Measurements from ENCODE around the gene RNF217. TPM values are rescaled to one million over a fixed set of nuclear protein-coding genes. Genes with fewer than 3 reads are reported as not detected.

The RNF217 gene
- total and polyA plus RNA-seq, 2 of the 13 experiments (the other 11 are each of a cell fraction or from before 2014, with no cell fraction given), result 2.2 to 2.4 TPM

DNA sequence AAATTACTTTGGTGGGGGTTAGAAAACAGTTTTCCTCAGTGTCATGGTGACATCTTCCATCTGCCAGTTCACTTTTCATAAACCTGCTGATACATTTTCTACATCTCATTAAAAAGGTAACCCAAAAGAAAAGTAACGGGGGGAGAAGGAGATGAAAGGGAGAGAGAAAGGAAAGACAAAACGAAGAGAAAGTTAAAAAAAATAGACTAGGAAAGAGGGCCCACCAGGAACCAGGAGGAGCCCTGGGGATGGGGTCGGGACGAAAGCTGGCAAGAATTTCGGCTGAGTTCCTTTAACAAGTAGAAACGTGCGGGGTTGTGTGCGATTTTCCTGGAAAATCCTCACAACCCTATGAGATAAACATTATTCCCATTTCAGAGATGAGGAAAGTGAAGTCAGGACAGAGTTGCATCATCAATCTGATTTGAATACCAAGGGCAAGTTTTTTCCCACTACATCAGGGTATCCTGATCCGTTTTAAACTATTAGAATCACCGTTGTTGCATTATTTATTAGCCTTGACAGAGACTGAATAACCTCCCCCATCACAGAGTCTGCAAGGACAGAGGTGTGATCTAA is 137.9 kb downstream of the RNF217 start (continued):
- TF ChIP-seq, protein P1, sequence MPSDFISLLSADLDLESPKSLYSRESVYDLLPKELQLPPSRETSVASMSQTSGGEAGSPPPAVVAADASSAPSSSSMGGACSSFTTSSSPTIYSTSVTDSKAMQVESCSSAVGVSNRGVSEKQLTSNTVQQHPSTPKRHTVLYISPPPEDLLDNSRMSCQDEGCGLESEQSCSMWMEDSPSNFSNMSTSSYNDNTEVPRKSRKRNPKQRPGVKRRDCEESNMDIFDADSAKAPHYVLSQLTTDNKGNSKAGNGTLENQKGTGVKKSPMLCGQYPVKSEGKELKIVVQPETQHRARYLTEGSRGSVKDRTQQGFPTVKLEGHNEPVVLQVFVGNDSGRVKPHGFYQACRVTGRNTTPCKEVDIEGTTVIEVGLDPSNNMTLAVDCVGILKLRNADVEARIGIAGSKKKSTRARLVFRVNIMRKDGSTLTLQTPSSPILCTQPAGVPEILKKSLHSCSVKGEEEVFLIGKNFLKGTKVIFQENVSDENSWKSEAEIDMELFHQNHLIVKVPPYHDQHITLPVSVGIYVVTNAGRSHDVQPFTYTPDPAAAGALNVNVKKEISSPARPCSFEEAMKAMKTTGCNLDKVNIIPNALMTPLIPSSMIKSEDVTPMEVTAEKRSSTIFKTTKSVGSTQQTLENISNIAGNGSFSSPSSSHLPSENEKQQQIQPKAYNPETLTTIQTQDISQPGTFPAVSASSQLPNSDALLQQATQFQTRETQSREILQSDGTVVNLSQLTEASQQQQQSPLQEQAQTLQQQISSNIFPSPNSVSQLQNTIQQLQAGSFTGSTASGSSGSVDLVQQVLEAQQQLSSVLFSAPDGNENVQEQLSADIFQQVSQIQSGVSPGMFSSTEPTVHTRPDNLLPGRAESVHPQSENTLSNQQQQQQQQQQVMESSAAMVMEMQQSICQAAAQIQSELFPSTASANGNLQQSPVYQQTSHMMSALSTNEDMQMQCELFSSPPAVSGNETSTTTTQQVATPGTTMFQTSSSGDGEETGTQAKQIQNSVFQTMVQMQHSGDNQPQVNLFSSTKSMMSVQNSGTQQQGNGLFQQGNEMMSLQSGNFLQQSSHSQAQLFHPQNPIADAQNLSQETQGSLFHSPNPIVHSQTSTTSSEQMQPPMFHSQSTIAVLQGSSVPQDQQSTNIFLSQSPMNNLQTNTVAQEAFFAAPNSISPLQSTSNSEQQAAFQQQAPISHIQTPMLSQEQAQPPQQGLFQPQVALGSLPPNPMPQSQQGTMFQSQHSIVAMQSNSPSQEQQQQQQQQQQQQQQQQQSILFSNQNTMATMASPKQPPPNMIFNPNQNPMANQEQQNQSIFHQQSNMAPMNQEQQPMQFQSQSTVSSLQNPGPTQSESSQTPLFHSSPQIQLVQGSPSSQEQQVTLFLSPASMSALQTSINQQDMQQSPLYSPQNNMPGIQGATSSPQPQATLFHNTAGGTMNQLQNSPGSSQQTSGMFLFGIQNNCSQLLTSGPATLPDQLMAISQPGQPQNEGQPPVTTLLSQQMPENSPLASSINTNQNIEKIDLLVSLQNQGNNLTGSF (CRISPR knock-in tag; IDR thresholded peaks at IDR 0.05), result no peak
- TF ChIP-seq RBM22 (optimal IDR thresholded peaks at IDR 0.05; ENCODE audit: low read length) (no peak), CEBPB (IDR thresholded peaks at IDR 0.05; ENCODE audit: borderline replicate concordance, low read depth, low read length) (0 out of 2 replicates have a peak, but pooled peaks have one; percentile 23), NFYC (CRISPR knock-in tag; IDR thresholded peaks at IDR 0.05) (no peak), RBFOX2 (IDR thresholded peaks at IDR 0.05; ENCODE audit: low read depth, low read length) (no peak)
- TF ChIP-seq, protein P2, sequence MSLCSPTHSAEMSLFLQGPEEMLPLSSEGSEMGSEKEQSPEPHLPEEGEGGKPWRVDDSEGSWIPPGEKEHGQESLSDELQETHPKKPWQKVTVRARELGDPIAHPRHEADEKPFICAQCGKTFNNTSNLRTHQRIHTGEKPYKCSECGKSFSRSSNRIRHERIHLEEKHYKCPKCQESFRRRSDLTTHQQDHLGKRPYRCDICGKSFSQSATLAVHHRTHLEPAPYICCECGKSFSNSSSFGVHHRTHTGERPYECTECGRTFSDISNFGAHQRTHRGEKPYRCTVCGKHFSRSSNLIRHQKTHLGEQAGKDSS (CRISPR knock-in tag; IDR thresholded peaks at IDR 0.05; ENCODE audit: borderline replicate concordance, low read depth), result no peak

DNA sequence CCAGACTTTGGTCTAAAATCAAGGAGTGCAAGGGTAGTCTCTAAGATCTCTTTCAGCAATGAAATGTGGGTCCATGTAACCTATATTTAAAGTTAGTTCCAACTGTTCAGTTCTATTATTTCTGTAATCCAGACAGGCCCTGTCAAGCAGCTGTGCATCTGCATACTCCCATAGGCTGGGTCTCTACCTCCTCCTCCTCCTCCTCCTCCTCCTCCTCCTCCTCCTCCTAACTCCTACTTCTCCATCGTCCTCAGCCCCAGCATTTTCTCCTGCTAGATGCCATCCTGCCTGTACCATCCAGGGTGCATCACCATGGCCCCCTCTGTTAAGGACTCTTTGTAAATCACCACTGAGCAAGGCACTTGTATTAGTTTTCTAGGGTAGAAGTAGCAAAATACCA is 138.9 kb downstream of the RNF217 start:
- Histone ChIP-seq H3K36me3 (replicated peaks in 1 of 2; ENCODE audit: control insufficient read depth in 1 of 2, insufficient read depth in 2 of 2, low read length in 2 of 2) (no peaks in the 10 kb centered on the region), H3K4me2 (ENCODE audit: low read depth, low read length) (no peak overlapping the region), H3K27ac (ENCODE audit: extremely low read length, insufficient read depth, low read length) (no peak overlapping the region), H3K9ac (ENCODE audit: insufficient read depth, low read depth, low read length) (no peak overlapping the region), H3K27me3 (ENCODE audit: control insufficient read depth in 1 of 2, insufficient read depth in 2 of 2, low read length in 2 of 2) (peaks cover 0 to 31% of the 10 kb centered on the region in 2 experiments; a peak in 4 of 5 replicates), H3K4me3 (replicated peaks in 1 of 3; ENCODE audit: insufficient read depth in 1 of 3, low read depth in 2 of 3, low read length in 3 of 3) (no peak overlapping the region), H3K9me3 (ENCODE audit: low read length) (no peaks in the 10 kb centered on the region), H3K79me2 (ENCODE audit: insufficient read depth, low read length) (no peaks in the 10 kb centered on the region), H4K20me1 (ENCODE audit: insufficient read depth, low read length) (no peaks in the 10 kb centered on the region), H2AFZ (ENCODE audit: low read length) (no peak overlapping the region), H3K4me1 (ENCODE audit: insufficient read depth, low read length) (no peaks in the 10 kb centered on the region)
- ChIA-PET POLR2A (no interaction called here), CTCF (ENCODE audit: low intra/inter-chr PET ratio, low total read pairs) (no interaction called here)
- FAIRE-seq, result no peak
- intact Hi-C loops (cut with micrococcal nuclease; ENCODE audit: unreplicated experiment) (no loop called here), in situ Hi-C loops (cut with HindIII; ENCODE audit: extremely low pct_ligation_motif_present, low pct_unique_long_range_greater_than_20kb) (no loop called here)
- no TSS peak for BruUV-seq (replicated peaks)
- WGBS (ENCODE audit: low lambda C conversion rate), result 2% methylated on average over 1 of the region's 1 CpG
- no peak for ATAC-seq
- no peak for DNase-seq (ENCODE audit: low spot score)
- TF ChIP-seq, protein P3, sequence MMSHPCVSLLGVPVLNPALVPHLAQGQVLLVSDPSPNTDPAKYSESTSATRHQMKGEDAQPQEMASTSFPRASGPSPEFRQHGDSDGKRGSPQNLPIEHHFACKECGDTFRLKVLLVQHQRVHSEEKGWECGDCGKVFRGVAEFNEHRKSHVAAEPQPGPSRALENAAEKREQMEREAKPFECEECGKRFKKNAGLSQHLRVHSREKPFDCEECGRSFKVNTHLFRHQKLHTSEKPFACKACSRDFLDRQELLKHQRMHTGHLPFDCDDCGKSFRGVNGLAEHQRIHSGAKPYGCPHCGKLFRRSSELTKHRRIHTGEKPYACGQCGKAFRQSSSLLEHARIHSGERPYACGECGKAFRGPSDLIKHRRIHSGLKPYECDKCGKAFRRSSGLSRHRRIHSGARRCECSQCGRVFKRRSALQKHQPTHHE (CRISPR knock-in tag; IDR thresholded peaks at IDR 0.05; ENCODE audit: borderline replicate concordance), result no peak
- TF ChIP-seq, protein P4, sequence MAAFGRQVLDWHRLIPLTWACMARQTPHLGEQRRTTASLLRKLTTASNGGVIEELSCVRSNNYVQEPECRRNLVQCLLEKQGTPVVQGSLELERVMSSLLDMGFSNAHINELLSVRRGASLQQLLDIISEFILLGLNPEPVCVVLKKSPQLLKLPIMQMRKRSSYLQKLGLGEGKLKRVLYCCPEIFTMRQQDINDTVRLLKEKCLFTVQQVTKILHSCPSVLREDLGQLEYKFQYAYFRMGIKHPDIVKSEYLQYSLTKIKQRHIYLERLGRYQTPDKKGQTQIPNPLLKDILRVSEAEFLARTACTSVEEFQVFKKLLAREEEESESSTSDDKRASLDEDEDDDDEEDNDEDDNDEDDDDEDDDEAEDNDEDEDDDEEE (CRISPR knock-in tag; IDR thresholded peaks at IDR 0.05), result no peak
- TF ChIP-seq RFXANK (CRISPR knock-in tag; IDR thresholded peaks at IDR 0.05) (no peak), ZNF598 (CRISPR knock-in tag; IDR thresholded peaks at IDR 0.05; ENCODE audit: borderline replicate concordance) (no peak)
- TF ChIP-seq, protein P5, sequence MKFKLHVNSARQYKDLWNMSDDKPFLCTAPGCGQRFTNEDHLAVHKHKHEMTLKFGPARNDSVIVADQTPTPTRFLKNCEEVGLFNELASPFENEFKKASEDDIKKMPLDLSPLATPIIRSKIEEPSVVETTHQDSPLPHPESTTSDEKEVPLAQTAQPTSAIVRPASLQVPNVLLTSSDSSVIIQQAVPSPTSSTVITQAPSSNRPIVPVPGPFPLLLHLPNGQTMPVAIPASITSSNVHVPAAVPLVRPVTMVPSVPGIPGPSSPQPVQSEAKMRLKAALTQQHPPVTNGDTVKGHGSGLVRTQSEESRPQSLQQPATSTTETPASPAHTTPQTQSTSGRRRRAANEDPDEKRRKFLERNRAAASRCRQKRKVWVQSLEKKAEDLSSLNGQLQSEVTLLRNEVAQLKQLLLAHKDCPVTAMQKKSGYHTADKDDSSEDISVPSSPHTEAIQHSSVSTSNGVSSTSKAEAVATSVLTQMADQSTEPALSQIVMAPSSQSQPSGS (CRISPR knock-in tag; IDR thresholded peaks at IDR 0.05), result no peak

Data from HepG2 (cell line).